Activated T-cell treated with anti-CD3 and anti-CD28 coated beads for 24 hours (primary cell): ENCODE measurements around the gene TSHZ1.
"Not testable (repeated sequence)": the region's sequence is repeated elsewhere in the genome, so short reads cannot be mapped to it uniquely, and the experiment has no call there.

Source experiments
- DNase-seq: peaks from one replicate; pipeline ENCODE4 v3.0.0-alpha.2; 2020; ENCODE audit warnings: low read depth

Gene TSHZ1

DNA sequence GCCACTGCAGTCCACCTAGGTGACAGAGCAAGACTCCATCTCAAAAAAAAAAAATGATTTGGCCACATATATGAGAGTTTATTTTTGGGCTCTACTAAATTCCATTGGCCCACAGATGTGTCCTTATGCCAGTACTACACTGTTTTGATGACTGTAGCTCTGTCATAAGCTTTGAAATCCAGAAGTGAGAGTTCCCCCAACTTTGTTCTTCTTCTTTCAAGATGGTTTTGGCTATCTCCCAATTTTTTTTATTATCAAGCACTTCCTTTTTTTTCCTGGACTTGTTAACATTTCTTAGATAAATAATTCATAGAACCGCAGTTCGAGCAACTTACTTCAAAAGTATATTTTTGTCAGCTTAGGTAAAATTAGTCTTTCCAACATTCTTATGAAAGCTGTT lies 96.9 kb downstream of the TSHZ1 start:
- no peak for DNase-seq

DNA sequence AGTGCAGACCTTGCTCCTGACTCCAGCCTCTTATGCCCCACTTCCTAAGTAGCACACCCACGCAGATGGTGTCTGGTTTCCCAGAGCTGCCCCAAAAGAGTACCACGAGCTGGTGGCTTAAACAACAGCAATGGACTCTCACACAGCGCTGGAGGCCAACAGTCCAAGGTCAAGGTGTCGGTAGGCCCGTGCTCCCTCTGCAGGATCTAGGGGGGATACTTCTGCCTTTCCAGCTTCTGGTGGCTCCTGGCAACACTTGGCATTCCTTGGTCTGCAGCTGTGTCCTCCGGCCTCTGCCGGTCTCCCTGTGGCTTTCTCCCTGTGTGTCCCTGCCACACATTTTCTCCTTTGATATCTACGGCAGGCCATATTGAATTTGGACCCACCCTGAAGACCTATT lies 99.0 kb downstream of the TSHZ1 start:
- no peak for DNase-seq

DNA sequence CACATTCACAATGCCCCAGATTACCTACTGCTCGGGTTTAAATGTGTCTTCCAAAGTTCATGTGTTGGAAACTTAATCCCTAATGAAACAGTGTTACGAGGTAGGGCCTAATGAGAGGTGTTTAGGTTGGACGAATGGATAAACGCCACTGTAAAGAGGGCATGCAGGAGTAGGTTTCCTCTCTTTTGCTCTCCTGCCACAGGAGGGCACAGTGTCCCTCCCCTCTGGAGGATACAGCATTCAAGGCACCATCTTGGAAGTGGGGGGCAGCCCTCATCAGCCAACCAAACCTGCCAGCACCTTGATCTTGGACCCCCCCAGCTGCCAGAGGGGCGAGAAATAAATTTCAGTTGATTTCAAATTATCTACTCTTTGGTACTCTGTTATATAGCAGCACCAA lies 103.5 kb downstream of the TSHZ1 start:
- no peak for DNase-seq

DNA sequence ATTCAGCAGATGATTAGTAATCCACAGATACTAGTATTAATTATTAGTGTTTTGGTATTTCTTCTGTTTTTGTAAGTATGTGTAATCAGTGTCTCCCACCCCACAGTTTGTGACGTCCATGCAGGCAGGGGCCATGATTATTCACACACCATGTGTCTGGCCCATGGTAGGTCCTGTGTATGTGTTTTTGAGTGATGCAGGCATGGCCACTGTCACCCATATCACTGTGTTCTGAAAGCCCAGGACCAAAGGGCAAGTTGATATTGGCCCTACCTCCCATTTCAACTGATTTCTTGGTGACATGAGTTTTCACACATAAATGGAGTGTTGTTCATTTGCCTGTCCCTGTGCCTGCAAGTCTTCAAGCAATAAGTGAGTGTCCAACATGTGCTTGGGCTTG lies 104.0 kb downstream of the TSHZ1 start:
- DNase-seq: no peak

DNA sequence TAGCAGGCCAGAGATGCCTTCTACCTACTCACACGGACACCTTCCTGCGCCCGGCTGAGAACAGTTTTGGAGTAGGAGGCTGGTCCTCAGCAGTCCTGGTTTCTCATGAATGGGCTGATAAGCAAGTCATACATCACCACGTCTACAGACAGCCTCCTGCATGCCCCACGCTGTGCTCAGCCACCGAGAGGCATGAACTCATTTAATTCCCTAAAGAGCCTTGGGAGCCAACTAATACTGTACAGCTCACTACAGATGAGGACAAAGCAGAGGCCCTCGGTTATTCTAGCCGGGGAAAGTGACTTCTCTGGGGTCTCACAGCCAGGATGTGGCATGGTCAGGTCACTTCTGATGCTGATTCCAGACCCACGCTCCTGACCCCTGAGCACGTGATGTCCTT lies 105.6 kb downstream of the TSHZ1 start:
- no peak for DNase-seq

DNA sequence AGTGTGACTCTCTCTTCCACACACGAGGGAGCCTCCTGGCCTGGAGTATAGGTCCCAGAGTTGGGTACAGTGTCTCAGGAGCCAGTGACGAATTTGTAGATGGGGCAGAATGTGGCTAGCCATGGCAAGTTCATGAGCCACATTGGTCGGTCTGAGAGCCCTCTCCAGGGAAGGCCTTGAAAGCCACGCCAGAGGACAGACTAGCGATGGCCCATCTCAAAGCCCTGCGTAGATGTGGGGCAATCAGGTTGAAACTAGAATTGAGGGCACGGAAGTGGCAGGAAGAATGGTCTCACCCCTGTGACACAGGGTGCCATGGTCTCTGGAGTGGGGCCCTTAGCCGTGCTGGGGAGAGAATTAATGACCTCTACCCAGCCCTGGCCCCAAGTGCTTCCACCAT lies 106.2 kb downstream of the TSHZ1 start:
- no peak for DNase-seq

DNA sequence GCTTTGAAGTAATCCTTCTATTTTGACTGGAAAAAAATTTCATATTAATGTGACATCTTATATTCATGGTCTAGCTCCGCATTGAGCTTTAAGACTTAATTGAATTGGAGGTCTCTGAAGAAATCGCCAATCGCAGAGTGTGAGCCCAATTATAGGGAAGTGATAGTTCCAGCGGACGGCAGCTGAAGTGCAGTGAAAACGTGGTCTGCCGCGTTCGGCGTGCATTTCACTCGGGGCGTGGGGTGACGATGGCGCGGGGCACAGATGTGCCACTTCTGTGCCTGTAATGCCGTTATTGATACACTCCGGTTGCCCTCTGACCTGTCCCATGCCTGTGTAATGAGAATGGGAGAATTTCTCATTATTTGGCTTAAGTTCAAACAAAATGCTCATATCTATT lies 106.7 kb downstream of the TSHZ1 start:
- no peak for DNase-seq

DNA sequence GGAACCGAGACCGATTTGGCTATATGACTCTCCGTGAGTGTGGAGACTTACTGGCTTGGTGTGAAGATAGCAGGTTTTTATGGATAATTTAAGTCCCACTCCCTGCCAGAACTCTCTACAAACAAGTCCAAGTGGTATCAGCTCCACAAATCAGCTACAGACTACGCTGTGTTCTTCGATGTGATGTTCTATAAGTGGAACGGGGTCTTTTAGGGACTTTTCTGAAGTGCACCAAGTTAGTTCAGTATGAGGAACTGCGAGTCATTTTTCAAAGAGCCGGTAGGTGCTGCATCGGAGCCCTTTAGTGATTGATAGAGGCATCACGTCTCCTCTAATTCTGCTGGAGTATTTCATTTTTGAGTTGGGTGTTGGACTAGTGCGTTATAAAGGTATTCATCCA lies 107.1 kb downstream of the TSHZ1 start:
- DNase-seq: no peak

DNA sequence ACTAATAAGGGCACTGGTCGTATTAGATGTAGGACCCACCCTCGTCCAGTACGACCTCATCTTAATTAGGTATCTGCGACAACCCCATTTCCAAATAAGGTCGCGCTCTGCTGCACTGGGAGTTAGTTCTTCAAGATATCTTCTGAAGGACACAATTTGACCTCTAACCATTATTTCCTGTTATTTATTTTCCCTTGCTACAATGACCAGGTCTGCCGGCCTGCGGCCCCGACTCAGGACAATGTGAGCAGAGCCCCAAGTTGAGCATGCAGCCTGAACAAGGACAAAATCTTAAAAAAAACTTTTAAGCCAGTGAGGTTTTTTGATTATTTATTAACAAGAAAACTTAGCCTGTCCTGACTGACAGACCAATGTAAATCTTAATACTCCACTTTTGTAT lies 109.3 kb downstream of the TSHZ1 start:
- no peak for DNase-seq

DNA sequence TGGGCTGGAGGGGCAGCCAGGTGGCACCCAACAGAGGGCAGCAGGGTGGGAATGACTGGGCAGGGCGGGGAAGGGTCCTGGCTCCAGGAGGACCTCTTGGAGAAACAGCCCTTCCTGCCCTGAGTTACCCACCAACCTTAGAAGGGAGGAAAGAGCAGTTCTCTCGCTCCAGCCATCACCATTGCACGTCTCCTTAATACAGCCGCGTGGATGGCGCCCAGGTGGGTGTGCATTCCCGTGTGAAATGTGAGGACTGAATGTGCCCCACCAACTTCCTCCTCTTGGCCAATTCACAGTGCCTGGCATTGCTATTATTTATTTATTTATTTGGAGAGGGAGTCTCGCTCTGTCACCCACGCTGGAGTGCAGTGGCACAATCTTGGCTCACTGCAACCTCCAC lies 109.9 kb downstream of the TSHZ1 start:
- no peak for DNase-seq

DNA sequence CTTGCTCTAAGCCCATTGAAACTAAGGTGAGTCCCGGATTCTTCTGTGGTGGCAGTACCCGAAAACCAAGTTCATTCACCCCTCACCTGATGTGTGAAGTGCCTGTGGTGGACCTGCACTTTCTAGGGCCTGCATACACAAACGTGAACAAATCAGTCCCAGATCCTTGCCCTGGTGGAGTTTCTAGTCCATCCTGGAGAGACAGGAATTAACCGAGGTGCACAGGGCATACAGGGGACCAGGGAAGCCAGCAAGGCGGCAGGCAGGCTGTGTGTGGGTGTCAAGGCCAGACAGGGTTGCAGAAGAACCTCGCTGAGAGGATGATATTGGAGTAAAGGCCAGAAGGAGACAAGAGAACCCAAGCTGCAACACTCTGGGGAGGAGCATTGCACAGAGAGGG lies 110.8 kb downstream of the TSHZ1 start:
- DNase-seq: no peak

DNA sequence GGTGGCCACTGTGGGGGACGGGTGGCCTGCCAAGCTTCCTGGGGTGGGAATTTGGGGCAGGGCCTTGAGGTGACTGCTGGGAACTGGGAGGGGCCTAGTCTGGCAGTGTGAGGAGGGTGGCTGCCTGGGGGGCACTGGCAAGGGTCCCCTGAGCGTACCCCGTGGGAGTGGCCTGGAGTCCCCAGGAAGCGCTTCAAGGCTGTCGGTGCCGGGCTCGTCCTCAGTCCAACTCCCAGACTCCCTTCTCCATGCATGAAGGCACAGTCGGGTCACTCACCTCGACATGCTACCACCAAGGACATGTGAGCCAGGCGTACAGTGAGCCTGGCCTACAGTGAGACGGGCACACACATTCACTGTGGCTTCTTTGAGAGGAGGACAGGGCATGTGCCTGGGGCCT lies 111.6 kb downstream of the TSHZ1 start:
- no peak for DNase-seq

DNA sequence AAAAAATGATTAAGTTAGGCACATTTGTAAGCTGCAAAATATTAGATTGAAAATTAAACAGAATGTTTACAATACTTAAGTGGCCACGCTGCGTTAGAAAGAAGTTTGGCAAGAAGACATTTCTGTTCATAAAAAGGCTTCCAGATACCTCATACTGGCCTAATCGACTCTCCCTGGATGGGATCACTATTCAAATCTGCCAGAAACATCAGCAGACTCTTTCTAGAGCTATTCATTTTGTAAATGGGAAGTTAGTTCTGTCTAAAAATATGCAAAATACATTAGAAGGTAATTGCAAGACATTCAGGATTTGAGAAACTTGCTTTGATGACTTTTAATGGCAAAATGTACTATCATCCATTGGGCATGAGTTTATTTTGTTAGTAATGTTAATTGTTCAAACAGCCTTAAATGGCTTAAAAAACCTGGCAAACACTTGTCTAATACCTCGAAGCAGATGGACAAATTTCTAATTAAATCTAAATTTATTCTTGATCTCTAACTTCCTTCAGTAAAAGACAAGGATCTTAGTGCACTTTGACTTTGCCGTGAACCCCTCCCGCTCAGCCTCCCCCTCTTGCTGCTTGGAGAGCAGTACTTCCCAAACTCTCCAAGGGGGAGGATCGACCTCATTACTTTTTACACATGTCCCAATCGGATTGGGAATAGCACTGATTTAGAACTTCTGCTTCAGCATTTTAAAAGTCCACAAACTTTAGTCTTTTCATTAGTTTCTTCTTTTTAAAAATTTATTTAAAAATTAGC lies 113.4 kb downstream of the TSHZ1 start:
- no peak for DNase-seq

DNA sequence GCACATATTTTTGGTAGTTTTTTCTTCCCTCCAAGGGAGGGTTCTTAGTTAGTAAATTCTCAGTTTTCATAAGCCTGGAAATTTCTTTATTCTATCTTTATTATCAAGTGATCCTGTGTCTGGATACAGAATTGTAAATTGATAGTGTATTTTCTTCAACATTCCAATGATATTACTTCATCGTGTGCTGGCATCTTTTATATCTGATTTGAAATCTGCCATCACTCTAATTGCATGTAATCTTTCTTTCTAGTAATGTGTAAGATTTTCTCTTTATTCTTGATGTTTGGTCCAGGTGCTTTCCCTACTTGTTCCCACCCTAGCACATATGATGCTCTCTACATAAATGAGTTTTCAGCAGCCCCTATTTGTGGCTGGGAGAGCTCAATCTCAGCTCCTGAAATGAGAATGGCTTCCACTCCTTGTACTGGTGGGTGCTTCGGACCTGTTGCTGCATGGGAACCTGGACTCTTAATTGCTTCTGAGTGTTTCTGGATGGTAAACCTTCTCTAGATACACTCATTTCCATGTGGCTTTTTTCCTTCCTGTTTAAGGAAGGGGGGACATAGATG lies 114.2 kb downstream of the TSHZ1 start:
- DNase-seq: no peak

DNA sequence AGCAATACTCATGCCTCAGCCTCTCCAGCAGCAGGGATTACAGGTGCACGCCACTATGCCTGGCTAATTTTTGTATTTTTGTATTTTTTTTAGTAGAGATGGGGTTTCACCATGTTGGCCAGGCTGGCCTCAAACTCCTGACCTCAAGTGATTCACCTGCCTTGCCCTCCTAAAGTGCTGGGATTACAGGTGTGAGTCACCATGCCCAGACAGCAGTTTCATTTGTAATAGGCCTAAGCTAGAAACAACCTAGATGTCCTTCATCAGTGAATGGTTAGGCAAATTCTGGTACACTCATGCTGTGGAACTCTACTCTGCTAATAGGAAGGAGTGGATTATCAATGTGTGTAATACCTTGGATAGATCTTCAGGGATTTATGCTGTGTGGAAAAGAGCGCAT lies 119.2 kb downstream of the TSHZ1 start:
- not testable (repeated sequence) for DNase-seq

DNA sequence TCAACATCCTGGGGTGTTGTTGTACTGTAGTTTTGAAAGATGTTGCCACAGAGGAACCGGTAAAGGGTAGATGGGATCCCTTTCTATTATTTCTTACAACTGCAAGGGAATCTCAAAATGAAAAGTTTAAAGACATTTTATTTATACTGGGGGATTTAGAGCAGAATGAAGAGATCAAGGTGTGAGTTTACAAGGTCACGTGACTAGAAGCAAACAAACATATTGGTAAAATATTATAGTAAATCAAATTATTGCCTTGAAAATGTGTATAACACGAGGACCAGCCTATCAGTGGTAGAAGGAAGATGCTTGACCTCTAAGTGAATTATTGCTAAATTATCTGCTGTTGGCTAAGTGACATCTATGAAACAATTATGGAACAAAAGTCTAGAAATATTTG lies 119.7 kb downstream of the TSHZ1 start:
- no peak for DNase-seq

DNA sequence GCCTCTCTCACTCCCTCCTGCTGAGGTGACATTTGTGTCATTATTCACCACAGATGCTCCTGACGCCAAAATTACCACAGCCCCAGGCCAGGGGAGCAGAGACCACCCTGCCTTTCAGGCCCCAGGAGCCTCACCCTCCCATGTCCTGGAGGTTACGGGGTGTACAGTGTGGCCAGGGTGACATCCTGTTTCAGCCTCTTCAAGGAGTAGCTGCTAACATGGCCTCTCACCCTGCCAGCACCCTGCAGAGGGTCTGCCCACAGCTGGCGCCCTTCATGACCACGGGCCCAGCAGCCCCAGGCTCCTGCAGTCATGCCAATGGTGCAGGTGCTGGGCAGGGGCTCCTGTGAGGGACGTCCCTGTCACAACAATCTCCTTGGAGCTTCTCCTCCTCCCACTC lies 124.3 kb downstream of the TSHZ1 start:
- DNase-seq: no peak

DNA sequence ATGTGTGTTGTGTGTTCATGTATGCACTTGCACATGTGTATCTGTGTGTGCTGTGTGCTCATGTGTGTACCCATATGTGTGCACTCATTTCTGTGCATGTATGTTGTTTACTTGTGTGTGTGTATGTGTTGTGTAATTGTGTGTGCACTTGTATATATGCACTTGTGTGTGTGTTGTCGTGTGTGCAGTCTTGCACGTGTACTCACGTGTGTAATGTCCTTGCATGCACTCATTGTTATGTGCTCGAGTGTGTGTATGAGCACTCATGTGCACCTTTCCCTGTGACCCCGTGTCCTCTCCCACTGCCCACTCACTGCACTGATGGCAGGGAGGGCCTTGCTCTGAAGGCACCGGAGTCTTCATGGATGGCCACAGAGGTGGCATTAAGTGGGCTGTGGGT lies 124.9 kb downstream of the TSHZ1 start:
- no peak for DNase-seq

DNA sequence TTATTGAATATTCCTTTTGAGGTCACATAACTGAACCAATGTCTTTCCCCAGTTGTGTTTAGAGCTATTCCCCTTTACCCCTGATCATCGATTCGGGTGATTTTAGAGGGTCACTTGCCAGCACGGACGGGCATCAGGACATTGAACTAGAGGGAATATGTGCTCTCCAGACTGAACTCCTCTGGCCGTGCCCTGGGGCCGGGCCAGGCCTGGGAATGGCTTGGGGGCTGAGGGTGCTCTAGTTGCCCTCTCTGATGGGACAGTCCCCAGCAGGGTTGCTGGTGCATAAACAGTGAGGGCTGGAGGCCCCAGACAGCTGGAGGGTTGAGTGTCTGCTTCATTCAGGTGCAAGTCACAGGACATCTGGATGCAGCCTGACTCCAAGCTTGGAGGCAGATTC lies 126.2 kb downstream of the TSHZ1 start:
- DNase-seq: no peak

DNA sequence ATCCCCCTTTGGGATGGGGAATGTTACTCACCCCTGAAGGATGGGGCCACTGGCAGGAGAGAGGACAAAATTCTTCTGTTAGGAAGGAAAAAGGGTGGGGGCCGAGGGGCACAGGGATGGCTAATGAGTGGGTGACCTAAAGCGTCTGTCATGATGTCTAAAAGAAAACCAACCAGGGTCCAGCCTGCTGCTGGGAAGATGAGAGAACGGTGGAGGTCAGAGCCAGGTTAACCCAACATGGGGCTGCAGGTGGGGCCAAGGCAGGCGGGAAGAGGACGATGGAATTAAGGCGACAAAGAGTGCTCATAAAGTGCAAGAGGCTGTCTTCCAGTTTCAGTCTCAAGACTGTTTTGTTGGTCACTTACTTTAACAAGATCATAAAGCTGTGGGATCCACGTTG lies 126.8 kb downstream of the TSHZ1 start:
- DNase-seq: no peak

DNA sequence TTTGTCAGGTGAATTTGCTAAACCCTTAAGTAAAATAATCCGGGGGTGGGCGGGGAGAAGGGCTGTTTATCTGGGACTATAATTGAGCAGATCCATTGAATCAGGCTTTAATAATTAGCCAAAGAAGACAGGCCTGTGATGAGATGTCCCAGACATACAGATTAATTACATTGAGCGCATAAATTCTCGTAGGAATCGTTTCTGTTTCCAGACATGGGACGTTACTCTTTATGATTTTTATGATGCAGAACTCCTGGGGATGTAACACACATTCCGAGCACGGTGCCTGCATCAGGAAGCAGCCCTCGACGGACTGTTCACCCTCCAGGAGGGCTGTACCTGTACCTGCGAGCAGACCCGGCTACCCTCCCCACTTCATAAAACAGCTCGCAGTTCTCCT lies 128.0 kb downstream of the TSHZ1 start:
- no peak for DNase-seq
